ENCODE results near the gene NFASC.

Gene NFASC

DNA sequence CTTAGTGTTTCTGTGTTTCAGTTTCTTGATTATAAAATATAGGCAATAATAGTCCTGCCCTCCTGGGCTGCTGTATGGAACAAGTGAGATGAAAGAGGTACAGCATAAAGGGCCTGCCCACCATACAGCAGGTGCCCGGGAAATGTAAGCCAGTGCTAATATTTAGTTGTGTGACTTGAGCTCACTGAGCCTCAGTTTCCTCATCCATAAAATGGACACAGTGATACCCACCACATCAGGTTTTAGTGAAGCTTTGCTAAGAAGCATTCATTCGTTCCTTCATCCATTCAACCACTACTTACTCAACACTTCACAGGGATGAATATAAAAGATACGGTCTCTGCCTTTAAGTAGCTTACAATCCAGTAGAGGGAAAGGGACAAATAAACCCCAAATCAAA lies 192.2 kb downstream of the NFASC start:
- DNase-seq: no peak

DNA sequence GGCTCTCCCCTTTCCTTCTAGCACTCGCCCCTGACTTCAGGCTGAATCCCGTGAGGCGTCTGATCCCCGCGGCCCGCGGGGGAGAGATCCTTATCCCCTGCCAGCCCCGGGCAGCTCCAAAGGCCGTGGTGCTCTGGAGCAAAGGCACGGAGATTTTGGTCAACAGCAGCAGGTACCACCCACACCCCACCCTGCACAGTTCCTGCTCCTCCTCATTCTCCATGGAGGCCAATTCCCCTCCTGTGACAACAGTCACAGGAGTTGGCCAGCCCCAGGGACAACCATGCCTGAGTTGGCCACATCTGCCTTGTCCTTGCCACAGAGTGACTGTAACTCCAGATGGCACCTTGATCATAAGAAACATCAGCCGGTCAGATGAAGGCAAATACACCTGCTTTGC lies 193.6 kb downstream of the NFASC start:
- DNase-seq: no peak

DNA sequence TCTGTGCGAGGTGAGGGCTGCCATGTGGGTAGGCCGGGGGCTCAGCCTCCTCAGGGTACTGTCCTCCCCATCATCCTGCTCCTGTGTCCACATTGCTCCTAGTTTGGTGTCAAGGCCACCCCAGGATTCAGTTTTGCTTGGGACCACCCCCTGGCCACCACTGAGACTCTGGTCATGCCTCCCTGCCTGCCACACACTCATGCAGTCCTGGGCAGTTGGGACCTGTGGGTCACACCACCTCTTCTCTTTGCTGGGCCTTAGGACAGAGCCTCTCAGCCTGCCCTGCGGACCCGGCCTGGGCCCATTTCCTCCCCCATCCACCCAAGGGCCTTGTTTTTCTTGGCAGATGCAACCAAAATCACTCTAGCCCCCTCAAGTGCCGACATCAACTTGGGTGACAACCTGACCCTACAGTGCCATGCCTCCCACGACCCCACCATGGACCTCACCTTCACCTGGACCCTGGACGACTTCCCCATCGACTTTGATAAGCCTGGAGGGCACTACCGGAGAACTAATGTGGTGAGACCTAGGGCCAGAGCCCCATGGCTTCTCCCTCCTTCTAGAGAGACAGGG lies 194.2 kb downstream of the NFASC start:
- DNase-seq: no peak

DNA sequence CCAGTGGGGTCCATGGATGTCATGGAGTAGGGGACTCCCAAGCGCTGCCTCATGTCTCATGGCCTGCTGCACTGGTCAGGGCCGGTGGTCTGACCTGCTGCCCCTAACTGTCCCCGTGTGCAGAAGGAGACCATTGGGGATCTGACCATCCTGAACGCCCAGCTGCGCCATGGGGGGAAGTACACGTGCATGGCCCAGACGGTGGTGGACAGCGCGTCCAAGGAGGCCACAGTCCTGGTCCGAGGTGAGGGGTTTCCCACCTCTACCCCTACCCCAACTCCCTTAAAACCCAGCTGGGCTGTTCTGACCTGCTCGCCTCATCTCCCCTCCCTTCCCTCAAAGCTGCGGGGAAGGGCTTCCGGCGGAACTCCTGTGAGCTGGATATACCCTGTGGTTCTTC lies 195.0 kb downstream of the NFASC start:
- no peak for DNase-seq

DNA sequence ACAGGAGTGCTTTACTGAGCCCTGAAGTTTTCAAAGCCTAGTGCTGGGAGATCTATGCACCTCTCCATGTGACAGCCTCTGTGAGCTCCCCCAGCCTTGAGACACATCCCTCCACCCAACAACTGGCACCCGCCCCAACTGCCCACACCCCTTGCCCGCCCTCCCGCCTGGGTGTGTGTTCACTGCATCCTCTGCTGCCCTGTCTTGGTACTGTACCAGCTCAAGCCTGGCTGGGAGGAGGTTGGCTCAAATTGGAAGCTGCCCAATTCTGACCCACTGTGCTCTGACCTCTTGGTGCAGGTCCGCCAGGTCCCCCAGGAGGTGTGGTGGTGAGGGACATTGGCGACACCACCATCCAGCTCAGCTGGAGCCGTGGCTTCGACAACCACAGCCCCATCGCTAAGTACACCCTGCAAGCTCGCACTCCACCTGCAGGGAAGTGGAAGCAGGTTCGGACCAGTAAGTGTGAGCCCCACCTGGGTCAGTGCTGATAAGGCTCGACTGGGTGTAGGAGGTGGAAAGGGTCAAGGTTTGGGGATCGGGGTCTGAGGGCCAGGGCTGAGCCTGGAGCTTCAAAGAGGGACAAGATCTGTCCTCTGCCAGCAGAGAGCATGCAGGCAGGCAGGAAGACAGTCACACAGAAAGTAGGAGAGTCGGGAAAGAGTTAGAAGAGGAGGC lies 195.6 kb downstream of the NFASC start:
- DNase-seq: no peak

DNA sequence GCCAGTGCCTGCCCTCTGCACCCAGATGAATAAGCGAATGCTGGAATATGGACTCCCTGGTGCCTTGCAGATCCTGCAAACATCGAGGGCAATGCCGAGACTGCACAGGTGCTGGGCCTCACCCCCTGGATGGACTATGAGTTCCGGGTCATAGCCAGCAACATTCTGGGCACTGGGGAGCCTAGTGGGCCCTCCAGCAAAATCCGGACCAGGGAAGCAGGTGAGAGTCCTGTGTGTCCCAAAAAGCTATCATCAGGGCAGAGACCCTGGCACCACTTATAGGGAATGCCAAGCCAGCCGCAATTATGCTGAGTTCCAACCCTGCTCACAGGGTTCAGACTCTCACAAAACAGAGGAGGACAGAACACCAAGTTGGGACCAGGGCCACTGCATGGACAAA lies 196.4 kb downstream of the NFASC start:
- no peak for DNase-seq

DNA sequence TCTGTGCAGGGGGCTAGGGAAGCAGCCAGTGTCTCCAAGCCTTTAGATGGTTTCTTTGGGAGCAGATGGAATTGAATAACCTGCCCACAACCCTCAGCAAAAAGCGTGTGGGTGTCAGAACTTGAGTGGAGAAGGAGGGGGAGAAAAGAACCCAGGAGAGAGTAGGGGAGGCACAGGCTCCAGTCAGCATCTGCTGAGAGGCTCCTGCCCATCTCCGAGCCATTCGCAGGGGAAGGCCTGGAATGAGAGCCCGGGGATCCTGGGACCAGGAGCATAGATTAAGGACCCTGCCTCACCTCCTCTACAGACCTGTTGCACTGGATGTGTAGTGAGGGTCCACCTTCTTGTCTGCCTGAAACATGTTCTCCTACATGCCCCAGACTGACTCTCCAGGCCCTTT lies 197.3 kb downstream of the NFASC start:
- DNase-seq: no peak

DNA sequence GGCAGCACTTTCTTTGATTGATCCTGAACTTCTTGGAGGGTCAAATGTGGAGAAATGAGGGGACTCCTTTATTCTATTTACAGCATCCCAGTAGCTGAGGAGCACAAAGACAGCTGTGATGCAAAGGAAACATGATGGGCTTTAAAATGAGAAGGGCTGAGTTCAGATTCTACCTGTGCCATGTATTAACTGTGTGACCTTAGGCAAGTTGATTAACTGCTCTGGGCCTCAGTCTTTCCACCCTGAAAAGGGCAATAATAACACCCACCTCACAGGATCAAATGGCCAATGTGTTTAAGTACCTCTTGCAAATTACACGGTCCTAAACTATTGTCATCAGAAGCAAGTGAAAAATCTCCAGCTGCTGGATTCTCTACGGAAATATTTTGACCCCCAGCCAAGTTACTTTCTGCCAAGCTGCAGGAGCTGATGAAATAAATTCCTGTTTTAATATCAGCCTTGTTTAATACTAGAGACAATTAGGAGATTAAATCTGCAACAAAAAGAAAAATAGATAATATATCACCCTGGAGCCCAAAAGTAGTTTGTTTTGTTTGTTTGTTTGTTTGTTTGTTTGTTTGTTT lies 197.9 kb downstream of the NFASC start:
- DNase-seq: no peak

DNA sequence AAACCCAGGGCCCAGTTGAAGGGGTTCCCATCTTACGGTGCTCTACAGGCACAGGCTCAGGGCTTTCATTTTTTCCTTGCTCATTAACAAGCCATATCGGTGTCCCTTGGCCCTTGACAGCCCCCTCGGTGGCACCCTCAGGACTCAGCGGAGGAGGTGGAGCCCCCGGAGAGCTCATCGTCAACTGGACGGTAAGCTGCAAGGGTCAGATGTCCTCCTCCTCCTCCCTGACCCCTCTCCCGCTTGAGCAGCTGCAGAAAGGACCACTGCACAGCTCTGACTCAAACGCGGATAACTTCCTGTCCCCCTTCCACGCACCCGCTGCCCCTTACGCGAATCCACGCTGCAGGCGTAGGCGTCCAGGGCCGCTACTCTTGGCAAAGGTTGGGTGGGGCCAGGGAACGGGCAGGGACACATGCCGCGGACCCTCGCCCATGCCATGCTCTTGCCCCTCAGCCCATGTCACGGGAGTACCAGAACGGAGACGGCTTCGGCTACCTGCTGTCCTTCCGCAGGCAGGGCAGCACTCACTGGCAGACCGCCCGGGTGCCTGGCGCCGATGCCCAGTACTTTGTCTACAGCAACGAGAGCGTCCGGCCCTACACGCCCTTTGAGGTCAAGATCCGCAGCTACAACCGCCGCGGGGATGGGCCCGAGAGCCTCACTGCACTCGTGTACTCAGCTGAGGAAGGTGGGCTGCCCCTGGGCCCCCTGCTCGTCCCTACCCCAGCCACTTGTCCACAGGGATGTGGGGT lies 198.9 kb downstream of the NFASC start:
- peak in 1 of 14 donors; percentile 42 for DNase-seq

DNA sequence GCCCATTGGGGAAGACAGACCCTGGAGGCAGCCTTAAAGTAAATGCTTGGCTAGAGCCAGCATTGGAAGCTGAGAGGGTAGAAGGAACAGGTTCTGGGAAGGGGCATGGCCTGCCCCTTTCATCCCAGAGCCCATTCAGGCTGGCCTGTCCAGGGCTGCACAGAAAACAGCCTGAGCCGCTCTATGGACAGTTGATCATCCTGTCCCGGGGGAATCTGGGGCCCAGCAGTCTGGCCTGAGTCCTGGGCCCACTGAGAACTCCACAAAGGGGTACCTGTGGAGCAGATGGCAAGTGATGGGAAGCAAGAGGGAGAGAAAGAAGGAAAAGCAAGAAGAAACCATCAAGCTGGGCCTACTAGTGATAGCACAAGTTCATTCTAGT lies 200.4 kb downstream of the NFASC start:
- DNase-seq: no peak

DNA sequence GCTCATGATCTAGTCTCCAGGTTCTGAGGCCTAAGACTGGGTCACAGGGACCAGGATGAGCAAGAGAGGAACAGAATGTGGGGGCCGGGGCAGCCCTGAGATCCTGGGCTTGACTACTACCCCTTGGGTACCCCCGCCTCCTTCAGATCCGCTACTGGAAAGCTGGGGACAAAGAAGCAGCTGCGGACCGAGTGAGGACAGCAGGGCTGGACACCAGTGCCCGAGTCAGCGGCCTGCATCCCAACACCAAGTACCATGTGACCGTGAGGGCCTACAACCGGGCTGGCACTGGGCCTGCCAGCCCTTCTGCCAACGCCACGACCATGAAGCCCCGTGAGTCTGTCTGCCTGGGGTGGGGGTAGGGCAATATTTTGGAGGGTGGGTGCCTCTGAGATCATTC lies 201.1 kb downstream of the NFASC start:
- peak in 7 of 14 donors; percentile 28 to 62 (median 39) for DNase-seq

DNA sequence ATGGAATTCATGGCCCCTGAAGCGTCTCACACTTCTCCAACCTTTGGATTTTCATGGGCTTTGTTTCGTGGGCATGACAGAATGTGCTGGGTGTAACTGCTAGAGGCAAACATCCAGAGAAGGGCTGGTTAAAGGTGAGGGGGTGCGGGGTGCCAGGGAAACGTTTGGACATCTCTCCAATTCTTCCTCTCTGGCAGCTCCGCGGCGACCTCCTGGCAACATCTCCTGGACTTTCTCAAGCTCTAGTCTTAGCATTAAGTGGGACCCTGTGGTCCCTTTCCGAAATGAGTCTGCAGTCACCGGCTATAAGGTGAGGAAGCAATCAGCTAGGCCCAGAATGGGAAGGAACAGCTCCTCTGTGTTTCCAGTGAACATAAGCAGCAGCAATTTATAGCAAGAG lies 201.6 kb downstream of the NFASC start:
- DNase-seq: no peak
